Stomach (tissue), 9 donors: ENCODE data around the gene ALG1. TPM values are rescaled to one million over a fixed set of nuclear protein-coding genes. Genes with fewer than 3 reads are reported as not detected.

Source experiments
- DNase-seq, 2 donors: peaks; one replicate each; pipeline versions ENCODE4 v3.0.0 to v3.0.0-alpha.2; 2013 to 2019
- H3K27ac ChIP-seq, 5 donors: fragments of 200-600 bp in 4 of 5; sonication (generic) in 4 of 5; one replicate each; pipeline ENCODE4 v1.5.1; 2013 to 2019; ENCODE audit warnings: mild to moderate bottlenecking in 1 of 5, moderate library complexity in 1 of 5
- H3K27me3 ChIP-seq, 3 donors: fragments of 200-600 bp; sonication (generic); one replicate each; pipeline ENCODE4 v1.5.1; 2017 to 2019; ENCODE audit warnings: mixed run types in 1 of 3
- H3K36me3 ChIP-seq, 4 donors: fragments of 200-600 bp; sonication (generic); 1 replicate in 3 of 4; 2 replicates in 1 of 4; pipeline ENCODE4 v1.5.1; 2016 to 2019
- H3K4me1 ChIP-seq, 4 donors: fragments of 200-600 bp; sonication (generic); one replicate each; pipeline ENCODE4 v1.5.1; 2016 to 2019
- H3K4me3 ChIP-seq, 4 donors: fragments of 200-600 bp; sonication (generic) in 3 of 4; one replicate each; pipeline ENCODE4 v1.5.1; 2016 to 2019; ENCODE audit warnings: mild to moderate bottlenecking in 1 of 4
- H3K9me3 ChIP-seq, 4 donors: fragments of 200-600 bp; sonication (generic); one replicate each; pipeline ENCODE4 v1.5.1; 2016 to 2019
- EP300 ChIP-seq: sonication (generic); formaldehyde crosslinking; IDR thresholded peaks from one replicate; pipeline ENCODE4 v1.6.1; 2017; ENCODE audit warnings: antibody characterized with exemption
- POLR2A ChIP-seq, 4 donors: fragments of 450-650 bp; IDR thresholded peaks; one replicate each; pipeline ENCODE4 v1.6.1; 2016; ENCODE audit warnings: antibody characterized with exemption in 4 of 4, control low read depth in 2 of 4, mild to moderate bottlenecking in 1 of 4, moderate library complexity in 1 of 4
- POLR2AphosphoS5 ChIP-seq, 3 donors: sonication (generic); formaldehyde crosslinking; IDR thresholded peaks; one replicate each; pipeline ENCODE4 v1.6.1; 2016; ENCODE audit warnings: antibody characterized with exemption in 3 of 3
- WGBS, 5 donors: extraction: QIAGEN DNeasy Blood & Tissue Kit in 3 of 5; methylation state at CpG; one replicate each; pipeline versions ENCODE4 v1.1.5 to v1.1.7; 2013 to 2018; 5-methylcytosine and 5-hydroxymethylcytosine counted together
- intact Hi-C: fragments of 100-400 bp; cut with DNase I; formaldehyde crosslinking; loops from one replicate; pipeline ENCODE4 v1.15.1; 2023; ENCODE audit warnings: low total_unique reads
- polyA plus RNA-seq, 3 donors: library from polyadenylated mRNA; stranded (reverse); fragments of 200-250 nt; gene quantifications; one replicate each; pipeline ENCODE4 v1.2.3, GENCODE V29; 2013
- total RNA-seq, 5 donors: library from RNA; depleted of rRNA; stranded (reverse); fragments of >200 nt; gene quantifications; one replicate each; pipeline versions ENCODE4 v1.1.0 to v1.2.3, GENCODE V29; 2014 to 2016
- TF ChIP-seq, protein P1 (sequence below), 7 experiments: fragments of 450-650 bp in 4 of 7; fragments of 200-600 bp in 3 of 7; sonication (generic) in 3 of 7; IDR thresholded peaks; one replicate each; pipeline ENCODE4 v1.5.1; 2016 to 2019; ENCODE audit warnings: antibody characterized with exemption in 7 of 7, control low read depth in 2 of 7, mild to moderate bottlenecking in 1 of 7
- donor health status: healthy with polysubstance abuse.
- donor health status: Bipolar disorder and iron deficiency.
- donor health status: healthy.

Gene ALG1
- total and polyA plus RNA-seq, 8 donors, result 4.5 to 53.9 (median 17.6) TPM

DNA sequence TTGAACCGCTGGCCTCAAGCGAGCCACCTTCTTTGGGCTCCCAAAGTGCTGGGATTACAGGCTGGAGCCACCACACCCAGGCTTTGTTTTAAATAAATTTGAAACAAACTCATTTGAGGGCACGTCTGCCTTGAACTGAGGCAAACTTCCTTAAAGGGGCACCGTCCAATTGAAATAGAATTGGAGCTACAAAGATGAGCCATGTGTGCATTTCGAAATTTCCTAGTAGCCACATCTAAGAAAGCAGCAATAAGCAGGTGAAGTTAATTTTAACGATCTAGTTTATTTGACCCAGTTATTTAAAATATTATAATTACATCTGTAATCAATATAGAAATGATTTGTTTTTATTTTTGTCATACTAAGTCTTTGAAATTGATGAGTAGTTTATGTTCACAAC is 5.1 kb upstream of the ALG1 start:
- Histone ChIP-seq H3K36me3 (peaks cover 0 to 9% (median 5%) of the 10 kb centered on the region in 4 donors), H3K27ac (peak overlapping the region in 1 of 5 donors; percentile 68), H3K9me3 (no peaks in the 10 kb centered on the region), H3K4me3 (no peak overlapping the region), H3K27me3 (no peaks in the 10 kb centered on the region), H3K4me1 (peaks cover 17 to 31% (median 26%) of the 10 kb centered on the region in 4 donors)
- 63 to 77% (median 69%) methylated on average over 6 of the region's 6 CpGs for WGBS, 5 donors
- intact Hi-C loops, result no loop called here
- DNase-seq, result no peak
- no peak for TF ChIP-seq POLR2A (IDR thresholded peaks at IDR 0.05)
- TF ChIP-seq, protein P1, sequence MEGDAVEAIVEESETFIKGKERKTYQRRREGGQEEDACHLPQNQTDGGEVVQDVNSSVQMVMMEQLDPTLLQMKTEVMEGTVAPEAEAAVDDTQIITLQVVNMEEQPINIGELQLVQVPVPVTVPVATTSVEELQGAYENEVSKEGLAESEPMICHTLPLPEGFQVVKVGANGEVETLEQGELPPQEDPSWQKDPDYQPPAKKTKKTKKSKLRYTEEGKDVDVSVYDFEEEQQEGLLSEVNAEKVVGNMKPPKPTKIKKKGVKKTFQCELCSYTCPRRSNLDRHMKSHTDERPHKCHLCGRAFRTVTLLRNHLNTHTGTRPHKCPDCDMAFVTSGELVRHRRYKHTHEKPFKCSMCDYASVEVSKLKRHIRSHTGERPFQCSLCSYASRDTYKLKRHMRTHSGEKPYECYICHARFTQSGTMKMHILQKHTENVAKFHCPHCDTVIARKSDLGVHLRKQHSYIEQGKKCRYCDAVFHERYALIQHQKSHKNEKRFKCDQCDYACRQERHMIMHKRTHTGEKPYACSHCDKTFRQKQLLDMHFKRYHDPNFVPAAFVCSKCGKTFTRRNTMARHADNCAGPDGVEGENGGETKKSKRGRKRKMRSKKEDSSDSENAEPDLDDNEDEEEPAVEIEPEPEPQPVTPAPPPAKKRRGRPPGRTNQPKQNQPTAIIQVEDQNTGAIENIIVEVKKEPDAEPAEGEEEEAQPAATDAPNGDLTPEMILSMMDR (IDR thresholded peaks at IDR 0.05), result no peak
- TF ChIP-seq POLR2AphosphoS5 (IDR thresholded peaks at IDR 0.05), result no peak
- TF ChIP-seq EP300, result no peak

DNA sequence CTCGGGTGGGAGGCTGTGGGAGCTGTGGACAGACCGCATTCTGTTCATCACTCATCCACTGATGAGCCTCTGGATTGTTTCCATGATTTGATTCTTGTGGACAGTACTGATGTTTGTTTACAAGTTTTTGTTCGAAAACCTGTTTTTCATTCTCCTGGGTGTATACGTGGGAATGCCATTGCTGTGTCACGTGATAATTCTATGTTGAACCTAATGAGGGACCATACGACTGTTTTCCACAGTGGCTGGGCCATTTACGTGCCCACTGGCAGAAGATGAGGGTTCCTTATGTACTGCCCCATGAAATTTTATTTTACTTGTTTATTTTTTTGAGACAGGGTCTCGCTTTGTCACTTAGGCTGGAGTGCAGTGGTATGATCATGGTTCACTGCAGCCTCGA is 2.6 kb upstream of the ALG1 start:
- Histone ChIP-seq H3K4me3 (no peak overlapping the region), H3K9me3 (no peaks in the 10 kb centered on the region), H3K4me1 (peaks cover 23 to 48% (median 44%) of the 10 kb centered on the region in 4 donors), H3K27me3 (no peaks in the 10 kb centered on the region), H3K36me3 (peaks cover 0 to 9% (median 3%) of the 10 kb centered on the region in 4 donors), H3K27ac (no peak overlapping the region)
- intact Hi-C loops, result no loop called here
- TF ChIP-seq POLR2A (IDR thresholded peaks at IDR 0.05) (no peak), EP300 (no peak), POLR2AphosphoS5 (IDR thresholded peaks at IDR 0.05) (no peak)
- TF ChIP-seq, protein P1 (IDR thresholded peaks at IDR 0.05), result no peak
- 83 to 87% (median 86%) methylated on average over 9 of the region's 9 CpGs for WGBS, 5 donors
- DNase-seq, result no peak

DNA sequence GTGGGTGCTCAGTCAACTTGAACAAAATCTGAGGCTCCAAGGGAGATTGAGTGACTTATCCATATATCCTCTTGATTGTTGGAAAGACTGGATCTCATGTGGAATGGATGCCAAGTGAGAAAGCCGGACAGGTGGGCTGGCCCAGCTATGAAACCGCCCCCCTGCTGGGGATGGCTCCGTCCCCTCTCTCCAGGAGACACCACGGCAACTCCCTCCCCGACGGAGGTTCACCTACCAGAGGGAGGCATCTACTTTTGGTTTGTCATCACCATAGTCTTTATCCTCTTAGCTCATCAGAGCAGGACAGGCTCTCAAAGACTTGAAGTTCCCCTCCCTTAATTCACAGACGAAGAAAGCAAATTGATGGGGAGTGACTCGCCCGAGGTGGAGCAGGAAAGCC is 1.8 kb upstream of the ALG1 start:
- peaks cover 0 to 17% (median 10%) of the 10 kb centered on the region in 4 donors for H3K36me3 ChIP-seq
- H3K27me3 ChIP-seq, result no peaks in the 10 kb centered on the region
- DNase-seq, result no peak
- peaks cover 22 to 40% (median 38%) of the 10 kb centered on the region in 4 donors for H3K4me1 ChIP-seq
- H3K9me3 ChIP-seq, result no peaks in the 10 kb centered on the region
- intact Hi-C loops, result no loop called here
- no peak overlapping the region for H3K4me3 ChIP-seq
- WGBS, 5 donors, result 91 to 97% (median 93%) methylated on average over 8 to 9 of the region's 9 CpGs
- no peak overlapping the region for H3K27ac ChIP-seq
- TF ChIP-seq POLR2AphosphoS5 (IDR thresholded peaks at IDR 0.05), result no peak
- TF ChIP-seq, protein P1 (IDR thresholded peaks at IDR 0.05), result no peak
- TF ChIP-seq POLR2A (IDR thresholded peaks at IDR 0.05), result no peak
- TF ChIP-seq EP300, result no peak

DNA sequence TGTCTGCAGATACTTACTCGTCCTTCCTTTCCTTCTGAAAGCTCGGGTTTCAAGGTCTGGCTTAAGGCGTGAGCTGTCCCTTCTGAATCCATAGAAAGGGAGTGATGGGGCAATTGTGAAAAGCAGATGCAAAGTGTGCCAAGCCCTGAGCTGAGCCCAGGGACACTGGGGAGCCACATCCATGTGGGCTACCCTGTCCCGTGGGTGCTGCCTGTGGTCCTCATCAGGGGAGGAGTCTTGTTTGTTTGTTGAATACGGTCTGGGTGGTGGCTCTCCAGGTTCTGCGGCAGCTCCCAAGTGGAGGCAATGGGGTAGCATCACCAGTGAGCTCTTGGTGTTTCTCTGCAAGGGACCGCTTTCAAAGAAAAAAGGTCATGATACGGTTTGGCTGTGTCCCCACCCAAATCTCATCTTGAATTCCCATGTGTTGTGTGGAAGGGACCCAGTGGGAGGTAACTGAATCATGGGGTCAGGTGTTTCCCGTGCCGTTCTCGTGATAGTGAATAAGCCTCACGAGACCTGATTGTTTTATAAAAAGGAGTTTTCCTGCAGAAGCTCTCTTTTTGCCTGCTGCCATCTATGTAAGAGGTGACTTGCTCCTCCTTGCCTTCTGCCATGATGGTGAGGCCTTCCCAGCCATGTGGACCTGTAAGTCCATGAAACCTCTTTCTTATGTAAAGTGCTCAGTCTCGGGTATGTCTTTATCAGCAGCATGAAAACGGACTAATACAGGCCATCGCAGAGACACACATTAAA is 1.0 kb upstream of the ALG1 start:
- intact Hi-C loops, result no loop called here
- Histone ChIP-seq H3K9me3 (no peaks in the 10 kb centered on the region), H3K4me1 (peaks cover 15 to 32% (median 30%) of the 10 kb centered on the region in 4 donors), H3K27me3 (no peaks in the 10 kb centered on the region), H3K4me3 (no peak overlapping the region), H3K36me3 (peaks cover 7 to 24% (median 17%) of the 10 kb centered on the region in 4 donors), H3K27ac (peak overlapping the region in 4 of 5 donors; percentile 75 to 87 (median 85))
- no peak for TF ChIP-seq POLR2A (IDR thresholded peaks at IDR 0.05)
- TF ChIP-seq POLR2AphosphoS5 (IDR thresholded peaks at IDR 0.05), result no peak
- TF ChIP-seq EP300, result no peak
- TF ChIP-seq, protein P1 (IDR thresholded peaks at IDR 0.05), result no peak
- no peak for DNase-seq
- WGBS, 5 donors, result 84 to 94% (median 86%) methylated on average over 15 of the region's 15 CpGs
